ENCODE data around the gene TAS2R31.
"Not testable (repeated sequence)": the region's sequence is repeated elsewhere in the genome, so short reads cannot be mapped to it uniquely, and the experiment has no call there.

TAS2R31 gene, protein sequence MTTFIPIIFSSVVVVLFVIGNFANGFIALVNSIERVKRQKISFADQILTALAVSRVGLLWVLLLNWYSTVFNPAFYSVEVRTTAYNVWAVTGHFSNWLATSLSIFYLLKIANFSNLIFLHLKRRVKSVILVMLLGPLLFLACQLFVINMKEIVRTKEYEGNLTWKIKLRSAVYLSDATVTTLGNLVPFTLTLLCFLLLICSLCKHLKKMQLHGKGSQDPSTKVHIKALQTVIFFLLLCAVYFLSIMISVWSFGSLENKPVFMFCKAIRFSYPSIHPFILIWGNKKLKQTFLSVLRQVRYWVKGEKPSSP

GRCh38 chr12:11031307-11031706, at the start of gene TAS2R31:
Gene TAS2R31 (minus strand): TSS chr12:11031407. CDS start chr12:11031335, 72 bp downstream.
- FAIRE-seq: no peak

- no peak for FAIRE-seq
Measured at GRCh38 chr12:11078246-11078645, 47.0 kb upstream of the TAS2R31 start.

- FAIRE-seq: no peak
Measured at GRCh38 chr12:11075642-11076041, 44.4 kb upstream of the TAS2R31 start.

DNA sequence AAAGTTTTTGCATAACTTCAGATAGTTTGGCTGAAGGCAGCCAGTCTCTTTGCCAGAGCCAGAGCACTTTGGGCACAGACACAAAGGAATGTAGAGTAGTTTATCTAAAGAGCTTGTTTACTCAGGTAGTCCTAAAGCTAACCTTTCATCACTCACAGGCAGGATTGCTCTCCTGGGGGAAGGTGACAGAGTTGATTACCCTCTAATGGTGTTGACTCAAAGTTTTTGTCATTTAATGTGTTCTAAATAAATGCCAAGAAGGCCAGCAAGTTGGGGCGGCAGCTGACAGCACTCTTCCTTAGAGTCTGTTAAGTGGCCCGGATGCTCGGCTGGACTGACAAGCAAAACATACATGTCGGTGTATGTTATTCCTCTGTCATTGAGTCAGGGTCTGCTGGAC, 40.2 kb upstream of the TAS2R31 start:
- FAIRE-seq: no peak

- FAIRE-seq: no peak
Measured at GRCh38 chr12:11070999-11071398, 39.8 kb upstream of the TAS2R31 start.

DNA sequence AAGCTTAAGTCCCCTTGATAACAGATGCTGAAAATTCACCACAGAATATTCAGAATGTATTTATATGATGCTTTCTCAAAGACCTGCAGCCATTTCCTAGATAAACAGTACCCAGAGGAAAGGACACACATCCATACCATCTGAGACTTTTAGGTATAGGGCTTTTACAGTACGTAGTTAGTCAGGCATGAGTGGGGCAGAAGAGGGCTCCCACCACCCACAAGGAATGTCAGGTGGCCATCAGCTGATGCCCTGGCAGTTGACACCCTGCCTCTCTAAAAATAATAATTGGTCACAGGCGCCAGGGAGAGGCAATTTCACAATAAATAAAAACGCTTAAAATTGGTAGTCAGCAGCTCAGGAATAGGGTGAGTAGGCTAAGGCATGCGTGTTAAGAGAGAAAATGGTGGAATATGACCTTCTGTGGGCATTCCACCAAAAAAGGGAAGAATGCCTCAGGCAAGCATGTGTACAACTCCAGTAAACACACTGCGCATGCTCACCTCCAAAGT, 38.7 kb upstream of the TAS2R31 start:
- FAIRE-seq: no peak

DNA sequence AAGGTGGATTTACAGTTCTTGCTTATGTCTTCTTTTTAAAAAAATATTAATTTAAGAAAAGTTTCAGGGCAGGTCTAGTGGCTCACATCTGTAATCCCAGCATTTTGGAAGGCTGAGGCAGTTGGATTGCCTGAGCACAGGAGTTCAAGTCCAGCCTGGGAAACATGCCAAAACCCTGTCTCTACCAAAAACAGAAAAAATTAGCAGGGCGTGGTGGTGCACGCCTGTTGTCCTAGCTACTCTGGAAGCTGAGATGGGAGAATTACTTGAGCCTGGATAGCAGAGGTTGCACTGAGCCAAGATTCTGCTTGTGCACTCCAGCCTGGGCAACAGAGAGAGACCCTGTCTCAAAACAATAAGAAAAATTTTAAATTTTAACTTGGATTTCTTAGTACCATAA, 36.3 kb upstream of the TAS2R31 start:
- FAIRE-seq: no peak

DNA sequence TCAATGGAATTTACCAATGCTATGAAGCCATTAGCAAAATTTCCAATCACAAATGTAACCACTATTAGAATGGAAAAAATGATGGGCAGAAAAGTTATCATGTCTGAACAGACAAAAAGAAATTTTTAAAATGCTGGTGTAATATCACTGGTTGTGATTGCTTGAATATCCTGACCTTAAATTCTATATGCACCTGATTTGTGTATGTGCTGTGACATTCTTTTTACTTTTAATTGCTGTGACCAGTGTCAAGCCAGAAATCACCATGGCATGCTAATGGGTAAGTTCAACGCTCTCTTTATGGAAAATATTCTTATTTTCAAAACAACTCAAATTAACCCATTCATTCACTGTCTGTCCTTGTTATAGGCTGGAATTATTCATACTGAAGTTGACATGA, 31.0 kb upstream of the TAS2R31 start, which contains the start of gene TAS2R46:
TSS of gene TAS2R46 (minus strand) at position 101 of the 400 bp plus-strand sequence. CDS start at position 101, 0 bp downstream.
- FAIRE-seq: not testable (repeated sequence)

- no peak for FAIRE-seq
Measured at GRCh38 chr12:11059784-11060183, 28.6 kb upstream of the TAS2R31 start.

DNA sequence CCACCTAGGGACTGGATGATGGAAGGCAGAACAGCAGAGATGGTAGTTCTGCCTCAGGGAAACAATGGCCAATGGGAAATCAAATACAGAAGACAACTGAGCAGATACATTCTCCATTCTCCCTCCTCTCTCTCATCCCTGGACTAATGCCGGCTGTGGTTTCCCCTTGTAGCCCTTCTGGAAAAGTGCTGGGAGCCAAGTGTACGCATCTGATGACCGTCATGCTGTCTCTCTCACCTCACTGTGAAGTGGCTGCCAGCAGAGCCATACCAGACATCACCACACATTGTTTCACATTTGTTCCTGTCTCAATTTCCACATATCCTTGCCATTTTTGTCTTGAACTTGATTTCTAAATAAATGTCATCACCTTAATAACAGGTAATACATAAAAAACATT, 27.8 kb upstream of the TAS2R31 start:
- no peak for FAIRE-seq

GRCh38 chr12:11055306-11055705, 24.1 kb upstream of the TAS2R31 start:
- no peak for FAIRE-seq

GRCh38 chr12:11049806-11050531, 18.8 kb upstream of the TAS2R31 start:
- FAIRE-seq: not testable (repeated sequence)

- not testable (repeated sequence) for FAIRE-seq
Measured at GRCh38 chr12:11041366-11041765, 10.2 kb upstream of the TAS2R31 start.

DNA sequence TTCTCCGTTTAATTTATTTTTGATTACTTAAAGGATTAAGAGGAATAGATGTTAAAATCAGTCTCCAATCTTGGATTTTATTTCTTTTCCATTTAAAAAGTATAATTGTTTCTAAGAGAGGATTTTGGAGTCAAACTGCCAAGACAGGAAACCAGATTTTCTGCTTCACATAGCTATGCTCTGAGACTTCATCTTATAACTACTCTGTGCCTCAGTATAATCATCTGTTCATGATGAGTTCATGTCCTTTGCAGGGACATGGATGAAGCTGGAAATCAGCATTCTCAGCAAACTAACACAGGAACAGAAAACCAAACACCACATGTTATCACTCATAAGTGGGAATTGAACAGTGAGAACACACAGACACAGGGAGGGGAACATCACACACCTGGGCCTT, 9.0 kb upstream of the TAS2R31 start:
- no peak for FAIRE-seq

GRCh38 chr12:11039171-11039570, 8.0 kb upstream of the TAS2R31 start:
- FAIRE-seq: no peak

DNA sequence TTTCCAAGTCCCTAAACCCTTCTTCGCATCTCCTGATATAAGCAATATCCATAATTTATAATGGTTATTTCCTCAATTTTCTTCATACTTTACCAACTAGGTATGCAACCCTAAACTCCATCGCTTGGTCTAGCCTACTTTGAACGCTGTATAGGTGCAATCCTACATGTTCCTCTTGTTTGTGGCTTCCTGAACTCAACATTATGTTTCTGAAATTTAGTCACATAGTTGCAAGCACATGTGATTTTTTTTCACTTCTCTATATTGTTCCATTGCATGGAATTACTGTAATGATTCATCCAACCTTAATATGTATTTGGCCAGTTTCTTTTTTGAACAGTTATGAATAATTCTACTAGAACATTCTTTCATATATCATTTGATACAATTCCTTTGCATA, 2.8 kb upstream of the TAS2R31 start:
- not testable (repeated sequence) for FAIRE-seq

DNA sequence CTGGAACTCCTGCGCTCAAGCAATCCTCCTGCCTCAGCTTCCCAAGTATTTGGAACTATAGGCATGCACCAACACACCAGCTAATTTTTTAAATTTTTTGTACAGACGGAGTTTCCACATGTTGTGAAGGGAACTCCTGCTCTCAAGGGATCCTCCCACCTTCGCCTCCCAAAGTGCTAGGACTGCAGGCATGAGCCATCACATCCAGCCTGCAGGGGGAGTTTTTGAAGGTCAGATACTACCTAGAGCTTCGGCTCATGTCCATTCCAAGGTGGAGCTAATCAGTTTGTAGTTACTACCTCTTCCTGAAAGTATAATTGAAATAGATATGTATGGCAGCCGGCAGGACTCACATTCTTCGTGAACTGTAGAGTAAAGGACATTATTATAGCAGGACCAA, 5.1 kb downstream of the TAS2R31 start:
- FAIRE-seq: no peak

DNA sequence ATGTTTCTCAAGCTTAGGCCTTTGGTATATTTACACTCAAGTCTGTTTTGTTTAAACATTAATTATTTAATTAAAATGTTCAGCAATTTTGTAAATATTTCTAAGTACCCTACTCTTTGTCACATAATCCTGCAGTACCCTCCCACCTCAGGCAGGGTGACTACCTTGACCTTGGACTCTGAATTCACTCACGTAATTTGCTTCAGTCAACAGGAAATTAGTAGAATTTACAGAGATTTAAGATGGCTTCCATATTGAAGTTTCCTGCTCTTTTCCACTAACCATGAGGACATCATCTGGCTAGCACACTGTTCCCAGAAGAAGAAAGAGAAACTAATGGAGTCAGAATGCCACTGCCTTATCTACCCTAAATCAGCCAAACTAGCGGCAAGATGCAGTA, 7.8 kb downstream of the TAS2R31 start:
- FAIRE-seq: no peak

DNA sequence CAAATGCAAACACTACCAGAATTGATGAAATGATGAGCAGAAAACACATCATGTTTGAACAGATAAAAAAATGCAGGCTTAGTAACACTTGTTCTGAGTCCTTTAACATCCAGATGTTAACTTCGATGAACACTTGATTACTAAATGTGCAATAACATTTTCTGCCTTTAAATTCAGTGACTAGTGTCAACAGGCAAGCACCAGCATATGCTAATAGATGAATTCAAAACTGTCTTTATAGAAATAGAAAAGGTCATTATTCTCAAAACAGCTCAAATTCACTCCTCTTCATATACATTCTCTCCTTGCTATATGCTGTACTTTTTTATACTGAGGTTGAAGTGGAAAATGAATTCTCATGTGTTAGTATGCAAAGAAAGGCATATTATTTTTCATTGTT, 8.7 kb downstream of the TAS2R31 start, which contains the start of gene TAS2R19:
TSS of gene TAS2R19 (minus strand) at position 101 of the 400 bp plus-strand sequence. CDS start at position 52, 49 bp downstream.
- FAIRE-seq: no peak

GRCh38 chr12:11016937-11017336, 14.3 kb downstream of the TAS2R31 start:
- FAIRE-seq: no peak

GRCh38 chr12:11015775-11016430, 15.3 kb downstream of the TAS2R31 start:
- FAIRE-seq: no peak

- no peak for FAIRE-seq
Measured at GRCh38 chr12:11014234-11014633, 17.0 kb downstream of the TAS2R31 start.

- no peak for FAIRE-seq
Measured at GRCh38 chr12:11007608-11008007, 23.6 kb downstream of the TAS2R31 start.
